HG03066 (cell line): ENCODE measurements around the gene PSG11.
"Not testable (repeated sequence)": the region's sequence is repeated elsewhere in the genome, so short reads cannot be mapped to it uniquely, and the experiment has no call there.

Experiments used
- ATAC-seq: cut with Tn5 transposase; IDR thresholded peaks from one replicate; pipeline ENCODE4 v1.9.1; 2021; ENCODE audit warnings: low read depth; ENCODE audit not compliant: unreplicated experiment

The PSG11 gene

GRCh38 chr19:43026369-43026768 is at the start of gene PSG11:
PSG11 (minus strand) TSS chr19:43026469; CDS start chr19:43026372, 97 bp downstream.
- not testable (repeated sequence) for ATAC-seq

GRCh38 chr19:43062418-43062817 is 36.1 kb upstream of the PSG11 start:
- ATAC-seq, result not testable (repeated sequence)

GRCh38 chr19:43061326-43061725 is 35.1 kb upstream of the PSG11 start:
- not testable (repeated sequence) for ATAC-seq

- not testable (repeated sequence) for ATAC-seq
These were observed 34.0 kb upstream of the PSG11 start for GRCh38 chr19:43060254-43060653.

- ATAC-seq, result not testable (repeated sequence)
These were observed 33.2 kb upstream of the PSG11 start for GRCh38 chr19:43059482-43059881.

GRCh38 chr19:43058440-43058839 is 32.2 kb upstream of the PSG11 start:
- ATAC-seq, result not testable (repeated sequence)

- not testable (repeated sequence) for ATAC-seq
These were observed 21.7 kb upstream of the PSG11 start for GRCh38 chr19:43047966-43048365.

- ATAC-seq, result not testable (repeated sequence)
These were observed 20.3 kb upstream of the PSG11 start for GRCh38 chr19:43046578-43046977.

- not testable (repeated sequence) for ATAC-seq
These were observed 17.4 kb upstream of the PSG11 start for GRCh38 chr19:43043492-43044180.

- ATAC-seq, result not testable (repeated sequence)
These were observed 5.4 kb upstream of the PSG11 start for GRCh38 chr19:43031645-43032044.

- no peak for ATAC-seq
These were observed 2.6 kb upstream of the PSG11 start for GRCh38 chr19:43028866-43029265.

- not testable (repeated sequence) for ATAC-seq
These were observed 1.7 kb upstream of the PSG11 start for GRCh38 chr19:43027985-43028384.

- ATAC-seq, result not testable (repeated sequence)
These were observed 792 bp upstream of the PSG11 start for GRCh38 chr19:43027061-43027460.

GRCh38 chr19:43022098-43022497 is 4.2 kb downstream of the PSG11 start:
- not testable (repeated sequence) for ATAC-seq

- ATAC-seq, result not testable (repeated sequence)
These were observed 4.6 kb downstream of the PSG11 start for GRCh38 chr19:43021629-43022028.

GRCh38 chr19:43019588-43019987 is 6.7 kb downstream of the PSG11 start:
- ATAC-seq, result not testable (repeated sequence)

- not testable (repeated sequence) for ATAC-seq
These were observed 20.4 kb downstream of the PSG11 start for GRCh38 chr19:43005841-43006240.

GRCh38 chr19:43004846-43005245 is 21.4 kb downstream of the PSG11 start:
- not testable (repeated sequence) for ATAC-seq

GRCh38 chr19:43003634-43004033 is 22.6 kb downstream of the PSG11 start:
- ATAC-seq, result not testable (repeated sequence)

- ATAC-seq, result not testable (repeated sequence)
These were observed 23.3 kb downstream of the PSG11 start for GRCh38 chr19:43002948-43003347.

- ATAC-seq, result not testable (repeated sequence)
These were observed 30.1 kb downstream of the PSG11 start for GRCh38 chr19:42996161-42996560.

GRCh38 chr19:42992029-42992604 is 34.2 kb downstream of the PSG11 start:
- not testable (repeated sequence) for ATAC-seq
